Vagina (tissue), 2 donors: ENCODE results near the gene ALS2. TPM values are rescaled to one million over a fixed set of nuclear protein-coding genes. Genes with fewer than 3 reads are reported as not detected.

Source experiments
- DNase-seq, 2 donors: peaks; one replicate each; pipeline ENCODE4 v3.0.0-alpha.2; 2017; ENCODE audit errors: extremely low spot score in 2 of 2
- H3K27ac ChIP-seq: fragments of 200-600 bp; sonication (generic); one replicate; pipeline ENCODE4 v1.5.1; 2019
- H3K27me3 ChIP-seq: fragments of 200-600 bp; sonication (generic); one replicate; pipeline ENCODE4 v1.5.1; 2019
- H3K36me3 ChIP-seq, 2 donors: fragments of 200-600 bp; sonication (generic); one replicate each; pipeline ENCODE4 v1.5.1; 2017 to 2019
- H3K4me1 ChIP-seq: fragments of 200-600 bp; sonication (generic); one replicate; pipeline ENCODE4 v1.5.1; 2019
- H3K4me3 ChIP-seq, 2 donors: fragments of 200-600 bp; sonication (generic); 1 replicate in 1 of 2; 2 replicates in 1 of 2; pipeline ENCODE4 v1.5.1; 2016 to 2019
- H3K9me3 ChIP-seq: fragments of 200-600 bp; sonication (generic); one replicate; pipeline ENCODE4 v1.5.1; 2019
- POLR2A ChIP-seq, 2 donors: fragments of 450-650 bp; IDR thresholded peaks; one replicate each; pipeline ENCODE4 v1.6.1; 2017; ENCODE audit warnings: antibody characterized with exemption in 2 of 2, mild to moderate bottlenecking in 2 of 2, moderate library complexity in 2 of 2
- POLR2AphosphoS5 ChIP-seq, 2 donors: sonication (generic); formaldehyde crosslinking; IDR thresholded peaks; one replicate each; pipeline ENCODE4 v1.9.0; 2017; ENCODE audit warnings: antibody characterized with exemption in 2 of 2, mild to moderate bottlenecking in 2 of 2, low read depth in 1 of 2; ENCODE audit not compliant: insufficient read depth in 1 of 2
- intact Hi-C: fragments of 100-400 bp; cut with DNase I; formaldehyde crosslinking; loops from one replicate; pipeline ENCODE4 v1.15.1; 2023
- total RNA-seq: library from RNA; depleted of rRNA; stranded (reverse); fragments of >200 nt; gene quantifications from one replicate; pipeline ENCODE4 v1.2.3, GENCODE V29; 2016
- TF ChIP-seq, protein P1 (sequence below), 3 experiments: fragments of 450-650 bp in 2 of 3; fragments of 200-600 bp in 1 of 3; sonication (generic) in 1 of 3; IDR thresholded peaks; one replicate each; pipeline ENCODE4 v1.5.1; 2017 to 2019; ENCODE audit warnings: antibody characterized with exemption in 3 of 3, mild to moderate bottlenecking in 2 of 3, moderate library complexity in 2 of 3

ALS2 gene
- total RNA-seq, 1 donor from 2014 or later, result 9.3 TPM

GRCh38 chr2:201685156-201685555 lies 95.6 kb downstream of the ALS2 start:
- no peaks in the 10 kb centered on the region for H3K4me1 ChIP-seq
- H3K27me3 ChIP-seq, result no peaks in the 10 kb centered on the region
- intact Hi-C loops, result no loop called here
- no peaks in the 10 kb centered on the region for H3K36me3 ChIP-seq
- H3K4me3 ChIP-seq, result no peak overlapping the region
- H3K27ac ChIP-seq, result no peak overlapping the region
- H3K9me3 ChIP-seq, result no peaks in the 10 kb centered on the region
- no peak for DNase-seq
- TF ChIP-seq POLR2A (IDR thresholded peaks at IDR 0.05) (no peak), POLR2AphosphoS5 (IDR thresholded peaks at IDR 0.05; ENCODE audit: insufficient read depth in 1 of 2, low read depth in 1 of 2) (no peak)
- TF ChIP-seq, protein P1, sequence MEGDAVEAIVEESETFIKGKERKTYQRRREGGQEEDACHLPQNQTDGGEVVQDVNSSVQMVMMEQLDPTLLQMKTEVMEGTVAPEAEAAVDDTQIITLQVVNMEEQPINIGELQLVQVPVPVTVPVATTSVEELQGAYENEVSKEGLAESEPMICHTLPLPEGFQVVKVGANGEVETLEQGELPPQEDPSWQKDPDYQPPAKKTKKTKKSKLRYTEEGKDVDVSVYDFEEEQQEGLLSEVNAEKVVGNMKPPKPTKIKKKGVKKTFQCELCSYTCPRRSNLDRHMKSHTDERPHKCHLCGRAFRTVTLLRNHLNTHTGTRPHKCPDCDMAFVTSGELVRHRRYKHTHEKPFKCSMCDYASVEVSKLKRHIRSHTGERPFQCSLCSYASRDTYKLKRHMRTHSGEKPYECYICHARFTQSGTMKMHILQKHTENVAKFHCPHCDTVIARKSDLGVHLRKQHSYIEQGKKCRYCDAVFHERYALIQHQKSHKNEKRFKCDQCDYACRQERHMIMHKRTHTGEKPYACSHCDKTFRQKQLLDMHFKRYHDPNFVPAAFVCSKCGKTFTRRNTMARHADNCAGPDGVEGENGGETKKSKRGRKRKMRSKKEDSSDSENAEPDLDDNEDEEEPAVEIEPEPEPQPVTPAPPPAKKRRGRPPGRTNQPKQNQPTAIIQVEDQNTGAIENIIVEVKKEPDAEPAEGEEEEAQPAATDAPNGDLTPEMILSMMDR (IDR thresholded peaks at IDR 0.05), result no peak

- no peaks in the 10 kb centered on the region for H3K36me3 ChIP-seq
- H3K27ac ChIP-seq, result no peak overlapping the region
- DNase-seq, result no peak
- TF ChIP-seq, protein P1 (IDR thresholded peaks at IDR 0.05), result no peak
- no peak for TF ChIP-seq POLR2A (IDR thresholded peaks at IDR 0.05)
- TF ChIP-seq POLR2AphosphoS5 (IDR thresholded peaks at IDR 0.05; ENCODE audit: insufficient read depth in 1 of 2, low read depth in 1 of 2), result no peak
- no peaks in the 10 kb centered on the region for H3K4me1 ChIP-seq
- no peak overlapping the region for H3K4me3 ChIP-seq
- no peaks in the 10 kb centered on the region for H3K27me3 ChIP-seq
- intact Hi-C loops, result no loop called here
- no peaks in the 10 kb centered on the region for H3K9me3 ChIP-seq
Observed at GRCh38 chr2:201680743-201681142, 100.0 kb downstream of the ALS2 start.

DNA sequence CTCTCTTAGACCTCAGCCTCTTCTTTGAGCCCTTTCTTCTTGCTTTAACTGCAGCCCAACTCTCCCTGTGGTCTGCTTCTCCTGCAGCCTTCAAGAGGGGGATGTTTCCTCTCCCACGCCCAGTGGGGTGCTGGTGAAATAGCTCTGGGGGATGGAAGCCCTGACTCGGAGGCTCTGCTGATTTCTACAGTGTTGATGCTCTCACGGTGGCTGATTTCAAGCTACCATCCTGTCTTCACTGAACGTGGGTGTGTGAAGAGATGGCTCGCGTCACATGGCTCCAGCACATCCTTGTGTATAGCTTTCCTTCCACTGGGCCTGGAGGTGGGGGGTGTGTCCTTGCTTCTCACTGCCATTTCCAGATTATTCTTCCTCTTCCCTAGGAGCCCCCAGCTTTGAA lies 102.3 kb downstream of the ALS2 start:
- H3K27me3 ChIP-seq, result no peaks in the 10 kb centered on the region
- no peak overlapping the region for H3K27ac ChIP-seq
- no peaks in the 10 kb centered on the region for H3K4me1 ChIP-seq
- H3K9me3 ChIP-seq, result no peaks in the 10 kb centered on the region
- DNase-seq, result no peak
- no peaks in the 10 kb centered on the region for H3K36me3 ChIP-seq
- intact Hi-C loops, result no loop called here
- TF ChIP-seq, protein P1 (IDR thresholded peaks at IDR 0.05), result no peak
- TF ChIP-seq POLR2A (IDR thresholded peaks at IDR 0.05), result no peak
- TF ChIP-seq POLR2AphosphoS5 (IDR thresholded peaks at IDR 0.05; ENCODE audit: insufficient read depth in 1 of 2, low read depth in 1 of 2), result no peak
- no peak overlapping the region for H3K4me3 ChIP-seq

DNA sequence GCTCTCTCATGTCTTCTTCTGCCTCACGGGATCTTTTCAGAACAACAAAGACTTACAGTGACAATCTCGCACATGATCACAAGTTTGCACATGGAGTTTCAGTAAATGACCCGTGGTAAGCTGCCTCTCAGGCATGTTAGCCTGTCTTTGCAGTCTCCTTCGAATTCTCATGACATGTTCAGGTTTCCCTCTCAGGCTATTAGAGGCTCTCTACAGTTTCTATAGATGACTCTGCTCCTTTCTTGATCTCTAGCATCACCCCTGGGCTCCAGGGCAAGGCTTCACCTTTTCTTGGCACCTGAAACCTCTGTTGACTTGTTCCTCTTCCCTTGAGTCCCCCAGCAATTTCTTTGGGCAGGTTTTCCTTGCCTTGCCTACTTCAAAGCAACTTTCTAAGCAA lies 105.3 kb downstream of the ALS2 start:
- Histone ChIP-seq H3K9me3 (no peaks in the 10 kb centered on the region), H3K27ac (no peak overlapping the region), H3K27me3 (no peaks in the 10 kb centered on the region), H3K4me3 (no peak overlapping the region), H3K36me3 (no peaks in the 10 kb centered on the region), H3K4me1 (no peaks in the 10 kb centered on the region)
- intact Hi-C loops, result no loop called here
- DNase-seq, result no peak
- no peak for TF ChIP-seq POLR2AphosphoS5 (IDR thresholded peaks at IDR 0.05; ENCODE audit: insufficient read depth in 1 of 2, low read depth in 1 of 2)
- no peak for TF ChIP-seq POLR2A (IDR thresholded peaks at IDR 0.05)
- TF ChIP-seq, protein P1 (IDR thresholded peaks at IDR 0.05), result no peak

DNA sequence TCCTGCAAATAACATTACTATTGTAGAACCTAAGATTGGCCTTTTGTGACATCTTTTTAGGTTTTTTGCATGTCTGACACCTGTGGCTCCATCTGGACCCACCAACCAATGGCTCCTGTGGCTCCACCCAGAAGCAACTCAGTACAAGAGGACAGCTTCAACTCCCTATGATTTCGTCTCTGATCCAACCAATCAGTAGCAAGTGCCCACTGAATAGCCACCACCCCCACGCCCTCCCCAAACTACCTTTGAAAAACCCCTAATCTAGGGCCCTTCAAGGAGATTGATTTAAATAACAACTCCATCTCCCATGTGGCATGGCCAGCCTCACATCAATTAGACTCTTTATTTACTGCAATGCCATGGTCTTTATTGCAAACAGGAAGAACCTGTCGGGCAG lies 105.9 kb downstream of the ALS2 start:
- H3K9me3 ChIP-seq, result no peaks in the 10 kb centered on the region
- H3K36me3 ChIP-seq, result no peaks in the 10 kb centered on the region
- intact Hi-C loops, result no loop called here
- H3K4me1 ChIP-seq, result no peaks in the 10 kb centered on the region
- TF ChIP-seq, protein P1 (IDR thresholded peaks at IDR 0.05), result no peak
- no peak for TF ChIP-seq POLR2A (IDR thresholded peaks at IDR 0.05)
- TF ChIP-seq POLR2AphosphoS5 (IDR thresholded peaks at IDR 0.05; ENCODE audit: insufficient read depth in 1 of 2, low read depth in 1 of 2), result no peak
- no peak for DNase-seq
- no peaks in the 10 kb centered on the region for H3K27me3 ChIP-seq
- no peak overlapping the region for H3K4me3 ChIP-seq
- no peak overlapping the region for H3K27ac ChIP-seq
